Keratinocyte (primary cell): ENCODE measurements around the gene SOX8. TPM values are rescaled to one million over a fixed set of nuclear protein-coding genes. Genes with fewer than 3 reads are reported as not detected.

Experiments used
- DNase-seq: peaks from one replicate; pipeline ENCODE4 v3.0.0-alpha.2; 2011; ENCODE audit warnings: low read depth, missing footprints, low spot score
- FAIRE-seq: peaks from 2 replicates; lab custom pipeline; 2011; peaks lifted over from hg19 to GRCh38; lab: Jason Lieb, UNC
- H2AFZ ChIP-seq: 2 replicates; pipeline ENCODE4 v1.6.0; 2012; ENCODE audit warnings: low read length, control low read depth, inconsistent platforms; ENCODE audit not compliant: control insufficient read depth
- H3K27ac ChIP-seq: 2 replicates; pipeline ENCODE4 v1.5.1; 2011; ENCODE audit warnings: low read length; ENCODE audit not compliant: control insufficient read depth, insufficient read depth
- H3K27me3 ChIP-seq: 3 replicates; pipeline ENCODE4 v1.6.0; 2011; ENCODE audit warnings: low read length; ENCODE audit not compliant: control insufficient read depth, insufficient read depth; ENCODE audit errors: extremely low read depth
- H3K36me3 ChIP-seq, 2 experiments: 2 replicates in 1 of 2; 3 replicates in 1 of 2; pipeline ENCODE4 v1.5.1; 2011; ENCODE audit warnings: low read length in 2 of 2, mild to moderate bottlenecking in 1 of 2; ENCODE audit not compliant: control insufficient read depth in 2 of 2, insufficient read depth in 2 of 2; ENCODE audit errors: extremely low read depth in 1 of 2
- H3K4me1 ChIP-seq: 3 replicates; pipeline ENCODE4 v1.5.1; 2011; ENCODE audit warnings: low read length; ENCODE audit not compliant: control insufficient read depth, insufficient read depth; ENCODE audit errors: extremely low read depth
- H3K4me2 ChIP-seq: 3 replicates; pipeline ENCODE4 v1.6.0; 2011; ENCODE audit warnings: low read depth, low read length; ENCODE audit not compliant: control insufficient read depth, insufficient read depth; ENCODE audit errors: extremely low read depth
- H3K4me3 ChIP-seq, 3 experiments: fragments of 200-600 bp in 1 of 3; sonication (generic) in 1 of 3; 2 replicates in 2 of 3; 3 replicates in 1 of 3; pipeline ENCODE4 v1.5.1; 2011 to 2016; ENCODE audit warnings: low read length in 3 of 3, mild to moderate bottlenecking in 3 of 3, control low read depth in 2 of 3, inconsistent platforms in 1 of 3, low read depth in 1 of 3, mixed read lengths in 1 of 3, mixed run types in 1 of 3, moderate library complexity in 1 of 3; ENCODE audit not compliant: control insufficient read depth in 2 of 3, insufficient read depth in 2 of 3; ENCODE audit errors: extremely low read depth in 1 of 3
- H3K79me2 ChIP-seq: 2 replicates; pipeline ENCODE4 v1.6.0; 2012; ENCODE audit warnings: low read length; ENCODE audit not compliant: control insufficient read depth, insufficient read depth
- H3K9ac ChIP-seq: 3 replicates; pipeline ENCODE4 v1.6.0; 2011; ENCODE audit warnings: low read length; ENCODE audit not compliant: control insufficient read depth, insufficient read depth; ENCODE audit errors: extremely low read depth
- H3K9me1 ChIP-seq: 3 replicates; pipeline ENCODE4 v1.6.0; 2011; ENCODE audit warnings: low read length; ENCODE audit not compliant: control insufficient read depth, insufficient read depth; ENCODE audit errors: extremely low read depth
- H3K9me3 ChIP-seq: 2 replicates; pipeline ENCODE4 v1.5.1; 2012; ENCODE audit warnings: low read depth, low read length; ENCODE audit not compliant: control insufficient read depth
- H4K20me1 ChIP-seq: 3 replicates; pipeline ENCODE4 v1.6.0; 2011; ENCODE audit warnings: low read length; ENCODE audit not compliant: control insufficient read depth, insufficient read depth; ENCODE audit errors: extremely low read depth
- EZH2 ChIP-seq: IDR thresholded peaks from one replicate; pipeline ENCODE4 v1.6.1; 2012; ENCODE audit warnings: inconsistent platforms, mild to moderate bottlenecking, low read length, moderate library complexity
- dilution Hi-C: fragments of 300-500 bp; cut with MboI; formaldehyde crosslinking; loops from one replicate; pipeline ENCODE4 v1.7.0; 2020; ENCODE audit warnings: low sequenced_read_pairs; ENCODE audit not compliant: extremely low pct_ligation_motif_present
- polyA plus RNA-seq, 5 experiments: library from polyadenylated mRNA; depleted of rRNA in 3 of 5; stranded (reverse) in 3 of 5; stranded (forward) in 1 of 5; unstranded in 1 of 5; fragments of >200 nt; gene quantifications; 1 replicate in 1 of 5; 2 replicates in 3 of 5; 3 replicates in 1 of 5; pipeline versions ENCODE4 v1.2.1 to v1.2.3, GENCODE V29; 2011 to 2012; ENCODE audit warnings: missing spikeins in 2 of 5, low read depth in 1 of 5, low replicate concordance in 1 of 5
- TF ChIP-seq, protein P1 (sequence below), 3 experiments: IDR thresholded peaks in 1 of 3; conservative IDR thresholded peaks in 1 of 3; optimal IDR thresholded peaks in 1 of 3; 2 replicates in 2 of 3; 3 replicates in 1 of 3; pipeline versions ENCODE3 to v1.5.1; 2011; ENCODE audit warnings: low read length in 3 of 3, mild to moderate bottlenecking in 3 of 3, moderate library complexity in 2 of 3, control low read depth in 1 of 3, inconsistent platforms in 1 of 3; ENCODE audit not compliant: insufficient read depth in 2 of 3; ENCODE audit errors: extremely low read depth in 1 of 3

SOX8 gene
- polyA plus RNA-seq, 1 donor (not counting 4 experiments of a cell fraction or from before 2014, with no cell fraction given): 0.03 TPM

DNA sequence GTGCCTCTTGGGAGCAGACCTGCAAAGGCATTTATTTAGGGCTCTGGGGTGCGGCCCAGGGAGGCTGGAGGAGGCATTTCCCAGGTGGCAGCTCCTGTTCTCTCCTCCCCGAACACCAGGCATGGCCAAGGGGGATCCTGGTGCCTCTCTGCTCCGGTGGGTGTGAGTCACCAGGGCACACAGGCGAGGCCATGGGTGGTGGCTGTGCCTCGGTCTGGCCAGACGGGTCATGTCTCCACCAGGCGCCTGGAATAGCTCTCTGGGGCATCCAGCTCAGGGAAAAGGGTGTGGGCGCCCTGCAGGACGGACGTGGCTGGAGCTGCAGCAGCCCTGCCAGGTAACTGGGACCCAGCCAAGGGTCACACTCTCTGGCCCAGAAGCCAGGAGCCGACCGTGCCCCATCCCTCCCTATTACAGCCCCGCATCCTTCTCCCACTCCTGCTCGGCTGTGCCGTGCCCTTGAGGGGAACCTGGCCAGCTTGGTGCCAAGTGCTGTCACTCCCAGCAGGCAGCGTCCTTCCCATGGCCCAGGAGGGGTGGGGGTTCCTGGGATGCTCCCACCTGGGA, 25.8 kb downstream of the SOX8 start:
- TF ChIP-seq, protein P1, sequence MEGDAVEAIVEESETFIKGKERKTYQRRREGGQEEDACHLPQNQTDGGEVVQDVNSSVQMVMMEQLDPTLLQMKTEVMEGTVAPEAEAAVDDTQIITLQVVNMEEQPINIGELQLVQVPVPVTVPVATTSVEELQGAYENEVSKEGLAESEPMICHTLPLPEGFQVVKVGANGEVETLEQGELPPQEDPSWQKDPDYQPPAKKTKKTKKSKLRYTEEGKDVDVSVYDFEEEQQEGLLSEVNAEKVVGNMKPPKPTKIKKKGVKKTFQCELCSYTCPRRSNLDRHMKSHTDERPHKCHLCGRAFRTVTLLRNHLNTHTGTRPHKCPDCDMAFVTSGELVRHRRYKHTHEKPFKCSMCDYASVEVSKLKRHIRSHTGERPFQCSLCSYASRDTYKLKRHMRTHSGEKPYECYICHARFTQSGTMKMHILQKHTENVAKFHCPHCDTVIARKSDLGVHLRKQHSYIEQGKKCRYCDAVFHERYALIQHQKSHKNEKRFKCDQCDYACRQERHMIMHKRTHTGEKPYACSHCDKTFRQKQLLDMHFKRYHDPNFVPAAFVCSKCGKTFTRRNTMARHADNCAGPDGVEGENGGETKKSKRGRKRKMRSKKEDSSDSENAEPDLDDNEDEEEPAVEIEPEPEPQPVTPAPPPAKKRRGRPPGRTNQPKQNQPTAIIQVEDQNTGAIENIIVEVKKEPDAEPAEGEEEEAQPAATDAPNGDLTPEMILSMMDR (optimal IDR thresholded peaks at IDR 0.05 in 1 of 3, IDR thresholded peaks at IDR 0.05 in 1 of 3, conservative IDR thresholded peaks at IDR 0.05 in 1 of 3; ENCODE audit: extremely low read depth in 1 of 3, insufficient read depth in 2 of 3, low read length in 3 of 3): no peak
- TF ChIP-seq EZH2: no peak
- Histone ChIP-seq H4K20me1 (no peaks in the 10 kb centered on the region), H3K27me3 (peaks cover 49% of the 10 kb centered on the region), H3K79me2 (no peaks in the 10 kb centered on the region), H3K4me3 (no peak overlapping the region), H2AFZ (no peak overlapping the region), H3K9me3 (no peaks in the 10 kb centered on the region), H3K9me1 (no peaks in the 10 kb centered on the region), H3K36me3 (no peaks in the 10 kb centered on the region), H3K27ac (no peak overlapping the region), H3K9ac (no peak overlapping the region), H3K4me1 (no peaks in the 10 kb centered on the region), H3K4me2 (no peak overlapping the region)
- dilution Hi-C loops: no loop called here
- DNase-seq: no peak
- FAIRE-seq: no peak

DNA sequence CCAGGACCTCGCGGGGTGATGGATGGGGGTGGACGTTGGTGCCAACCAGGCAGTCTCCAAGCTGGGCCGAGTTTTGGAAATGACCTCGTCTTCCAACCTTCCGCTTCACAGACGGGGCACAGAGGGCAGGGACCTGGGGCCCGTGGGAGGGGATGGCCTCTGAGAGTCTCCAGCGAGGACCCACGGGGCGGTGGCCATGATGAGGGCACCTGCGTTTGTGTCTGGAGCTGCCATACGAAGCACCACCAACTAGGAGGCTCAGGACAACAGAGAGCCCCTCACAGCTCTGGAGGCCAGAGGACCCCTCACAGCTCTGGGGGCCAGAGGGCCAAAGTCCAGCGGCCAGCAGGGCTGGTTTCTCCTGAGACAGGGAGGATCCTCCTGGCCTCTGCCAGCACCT, 26.5 kb downstream of the SOX8 start:
- Histone ChIP-seq H4K20me1 (no peaks in the 10 kb centered on the region), H3K4me1 (no peaks in the 10 kb centered on the region), H3K79me2 (no peaks in the 10 kb centered on the region), H3K4me2 (no peak overlapping the region), H2AFZ (no peak overlapping the region), H3K4me3 (no peak overlapping the region), H3K27me3 (peaks cover 53% of the 10 kb centered on the region), H3K9ac (no peak overlapping the region), H3K9me1 (no peaks in the 10 kb centered on the region), H3K9me3 (no peaks in the 10 kb centered on the region), H3K27ac (no peak overlapping the region), H3K36me3 (no peaks in the 10 kb centered on the region)
- dilution Hi-C loops: no loop called here
- DNase-seq: no peak
- TF ChIP-seq EZH2: no peak
- TF ChIP-seq, protein P1 (optimal IDR thresholded peaks at IDR 0.05 in 1 of 3, IDR thresholded peaks at IDR 0.05 in 1 of 3, conservative IDR thresholded peaks at IDR 0.05 in 1 of 3; ENCODE audit: extremely low read depth in 1 of 3, insufficient read depth in 2 of 3, low read length in 3 of 3): no peak
- no peak for FAIRE-seq
